ENCODE data around the gene FOXK1.

GRCh38 chr7:4774658-4775249 is 92.7 kb downstream of the FOXK1 start:
- no peak for TF ChIP-seq CTCF (IDR thresholded peaks at IDR 0.05)
- no peak for TF ChIP-seq EP300 (IDR thresholded peaks at IDR 0.05)
